NCI-H510A treated with DMSO at 0.1 percent for 48 hours (cell line): ENCODE measurements around the gene HRH3.

Experiments used
- DNase-seq: peaks from one replicate; lab custom pipeline; 2025; lab: John Stamatoyannopoulos, UW

Gene HRH3

DNA sequence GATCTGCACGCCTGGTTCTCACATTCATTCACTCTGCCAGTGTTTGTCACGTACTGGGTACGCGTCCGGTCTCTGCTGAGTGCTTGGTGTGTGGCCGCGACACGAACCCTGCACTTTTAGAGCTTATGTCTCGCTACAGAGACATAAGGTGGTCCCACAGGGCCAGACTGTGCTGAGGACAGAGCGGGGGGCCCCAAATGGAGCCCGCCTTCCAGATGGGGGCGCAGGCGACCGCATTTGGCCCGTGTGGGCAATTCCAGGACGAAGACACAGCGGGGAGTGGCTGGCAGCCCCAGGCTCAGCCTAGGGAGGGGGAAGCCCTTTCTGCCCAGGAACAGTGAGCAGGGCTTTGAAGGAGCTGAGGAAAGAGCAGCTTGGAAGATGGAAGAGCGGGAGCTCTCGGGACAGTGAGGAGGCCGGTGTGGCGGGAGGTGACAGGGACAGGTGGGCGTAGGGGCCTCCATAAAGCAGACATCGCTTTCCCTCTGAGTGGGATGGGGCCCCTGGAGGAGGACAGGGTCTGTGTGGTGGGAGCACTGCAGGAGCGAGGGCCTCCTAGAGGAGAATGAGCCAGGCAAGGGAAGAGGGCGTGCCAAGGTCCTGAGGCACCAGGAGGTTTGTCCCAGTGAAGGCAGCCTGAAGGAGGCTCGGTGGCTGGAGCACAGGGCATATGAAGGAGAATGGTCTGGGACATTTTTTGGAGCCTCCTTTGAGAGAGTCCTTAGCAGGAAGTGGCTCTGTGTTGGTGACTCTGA lies 45.0 kb downstream of the HRH3 start:
- no peak for DNase-seq

GRCh38 chr20:62174021-62174804 lies 45.9 kb downstream of the HRH3 start:
- DNase-seq: no peak

DNA sequence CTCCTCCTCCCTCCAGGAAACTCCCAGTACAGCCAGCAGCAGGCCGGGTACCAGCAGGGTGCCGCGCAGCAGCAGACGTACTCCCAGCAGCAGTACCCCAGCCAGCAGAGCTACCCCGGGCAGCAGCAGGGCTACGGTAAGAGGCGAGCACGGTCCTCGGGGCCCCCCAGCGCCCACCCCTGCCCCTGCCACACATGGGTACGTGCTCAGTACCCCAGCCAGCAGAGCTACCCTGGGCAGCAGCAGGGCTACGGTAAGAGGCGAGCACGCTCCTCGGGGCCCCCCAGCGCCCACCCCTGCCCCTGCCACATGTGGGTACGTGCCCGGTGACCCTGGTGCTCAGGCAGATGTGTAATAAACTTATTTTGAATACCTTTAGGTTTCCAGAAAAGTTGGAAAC lies 47.4 kb downstream of the HRH3 start:
- DNase-seq: no peak

DNA sequence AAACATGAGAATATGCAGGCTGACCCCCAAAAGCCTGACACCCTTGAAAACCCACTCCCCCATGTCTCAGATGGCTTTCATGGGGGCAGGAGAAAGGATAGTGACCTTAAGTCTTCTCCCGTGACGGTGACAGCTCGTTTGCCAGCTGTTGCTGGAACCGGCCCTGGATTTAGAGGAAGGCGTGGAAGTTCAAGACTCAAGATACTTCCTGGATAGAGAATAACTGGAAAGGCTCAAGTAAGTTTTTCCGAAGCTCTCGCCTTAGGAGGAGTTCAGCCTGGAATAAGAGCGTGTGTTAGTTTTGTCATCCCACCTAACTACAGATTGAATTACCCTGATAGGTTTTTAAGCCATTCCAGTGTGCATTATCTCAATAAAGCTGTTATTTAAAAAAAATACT lies 48.8 kb downstream of the HRH3 start:
- DNase-seq: no peak

DNA sequence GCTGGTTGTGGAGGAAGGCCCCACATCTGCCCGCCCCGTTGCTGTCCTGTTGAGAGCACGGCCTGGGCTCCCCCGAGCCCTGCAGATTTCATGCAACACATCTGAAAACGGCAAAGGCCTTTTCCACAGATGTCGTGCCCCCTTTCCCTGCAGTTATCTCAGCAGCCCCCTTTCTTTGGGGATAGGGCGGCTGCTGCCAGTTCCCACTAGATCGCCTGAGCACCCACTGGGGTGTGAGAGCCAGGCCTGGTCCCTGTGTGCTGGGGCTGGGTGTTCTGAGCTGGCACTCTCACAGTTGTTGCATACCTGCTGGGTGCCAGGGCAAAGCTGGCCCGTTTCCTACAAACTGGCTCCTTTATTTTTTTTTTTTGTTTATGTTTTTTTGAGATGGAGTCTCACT lies 49.5 kb downstream of the HRH3 start:
- DNase-seq: no peak

GRCh38 chr20:62168890-62169435 lies 51.1 kb downstream of the HRH3 start:
- DNase-seq: no peak

DNA sequence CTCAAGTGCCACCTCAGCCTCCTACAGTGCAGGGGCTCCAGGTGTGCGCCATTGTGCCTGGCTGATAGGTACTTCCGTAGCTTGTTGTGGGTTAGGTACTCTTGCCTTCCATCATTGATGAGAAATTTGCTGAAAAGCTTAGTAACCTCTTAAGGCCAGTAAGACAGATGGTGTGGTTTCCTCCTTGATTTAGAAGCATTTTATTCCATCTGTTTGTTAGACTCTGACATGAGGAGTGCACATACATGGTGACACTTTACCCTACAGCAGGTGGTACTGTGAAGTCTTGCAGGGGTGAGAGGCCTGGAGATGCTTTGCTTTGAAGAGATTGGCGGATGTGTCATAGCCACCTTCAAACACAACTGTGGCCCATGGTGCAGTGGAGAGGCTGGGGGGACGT lies 52.0 kb downstream of the HRH3 start:
- no peak for DNase-seq

GRCh38 chr20:62167474-62167873 lies 52.6 kb downstream of the HRH3 start:
- DNase-seq: no peak

DNA sequence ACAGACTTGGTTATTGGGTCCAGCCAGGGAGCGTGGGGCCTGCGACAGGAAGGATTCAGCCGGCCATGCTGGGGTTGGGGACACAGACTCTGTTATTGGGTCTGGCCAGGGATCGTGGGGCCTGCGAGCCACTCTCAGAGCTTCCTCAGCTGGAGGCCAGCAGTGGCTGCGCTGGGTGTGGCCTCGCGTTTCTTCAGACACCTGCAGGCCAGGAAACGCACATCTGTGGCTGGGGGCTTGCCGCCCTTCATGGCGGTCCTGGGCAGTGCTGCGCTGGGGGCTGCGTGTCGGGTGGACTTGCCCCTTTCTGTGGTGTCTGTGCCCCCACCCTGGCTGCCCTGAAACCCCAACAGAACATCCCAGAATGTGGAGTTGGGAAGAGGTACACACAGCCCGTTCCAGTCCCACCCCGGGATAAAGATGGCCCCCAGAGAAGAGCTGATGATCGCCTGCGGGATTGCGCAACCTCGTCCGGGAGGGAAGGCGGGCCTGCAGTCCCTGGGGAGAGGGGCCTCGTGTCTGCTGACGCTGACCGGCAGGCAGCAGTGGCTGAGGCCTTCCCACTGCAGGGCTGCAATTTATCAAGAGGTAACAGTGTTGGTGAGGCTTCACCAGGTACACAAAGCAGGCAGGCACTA lies 54.2 kb downstream of the HRH3 start:
- no peak for DNase-seq
